GM19099 (cell line): ENCODE data around the gene MAPKBP1.

Source experiments
- POLR2A ChIP-seq: IDR thresholded peaks from 3 replicates; pipeline ENCODE4 v1.6.1; 2011; ENCODE audit warnings: low read depth; ENCODE audit not compliant: insufficient read length; ENCODE audit errors: extremely low read depth

The MAPKBP1 gene

GRCh38 chr15:41840673-41841072, 66.4 kb downstream of the MAPKBP1 start:
- TF ChIP-seq POLR2A: no peak

- no peak for TF ChIP-seq POLR2A
Observed at GRCh38 chr15:41841131-41841530, 66.8 kb downstream of the MAPKBP1 start.

- no peak for TF ChIP-seq POLR2A
Observed at GRCh38 chr15:41842229-41842628, 67.9 kb downstream of the MAPKBP1 start.

- TF ChIP-seq POLR2A: no peak
Observed at GRCh38 chr15:41843571-41843970, 69.3 kb downstream of the MAPKBP1 start.

GRCh38 chr15:41844814-41845213, 70.5 kb downstream of the MAPKBP1 start:
- no peak for TF ChIP-seq POLR2A

GRCh38 chr15:41847206-41847605, 72.9 kb downstream of the MAPKBP1 start:
- no peak for TF ChIP-seq POLR2A

- no peak for TF ChIP-seq POLR2A
Observed at GRCh38 chr15:41847981-41848380, 73.7 kb downstream of the MAPKBP1 start.

GRCh38 chr15:41848631-41849030, 74.3 kb downstream of the MAPKBP1 start:
- no peak for TF ChIP-seq POLR2A

GRCh38 chr15:41849204-41849603, 74.9 kb downstream of the MAPKBP1 start:
- TF ChIP-seq POLR2A: no peak

- no peak for TF ChIP-seq POLR2A
Observed at GRCh38 chr15:41849861-41850260, 75.6 kb downstream of the MAPKBP1 start.

- no peak for TF ChIP-seq POLR2A
Observed at GRCh38 chr15:41850482-41851166, 76.3 kb downstream of the MAPKBP1 start.

- no peak for TF ChIP-seq POLR2A
Observed at GRCh38 chr15:41851167-41851523, 76.9 kb downstream of the MAPKBP1 start.

- no peak for TF ChIP-seq POLR2A
Observed at GRCh38 chr15:41851755-41852370, 77.6 kb downstream of the MAPKBP1 start.

- TF ChIP-seq POLR2A: no peak
Observed at GRCh38 chr15:41852736-41853590, 78.7 kb downstream of the MAPKBP1 start.

GRCh38 chr15:41853831-41854230, 79.5 kb downstream of the MAPKBP1 start:
- TF ChIP-seq POLR2A: no peak

GRCh38 chr15:41854443-41854842, 80.2 kb downstream of the MAPKBP1 start:
- TF ChIP-seq POLR2A: no peak
